GM20431 (cell line): ENCODE data around the gene FRAS1.
"Not testable (repeated sequence)": the region's sequence is repeated elsewhere in the genome, so short reads cannot be mapped to it uniquely, and the experiment has no call there.

Experiments
- in situ Hi-C: fragments of 300-500 bp; cut with MseI, MboI; formaldehyde crosslinking; loops from one replicate; pipeline ENCODE4 v1.15.0; 2020; ENCODE audit warnings: low sequenced_read_pairs; ENCODE audit not compliant: unreplicated experiment

Gene FRAS1

DNA sequence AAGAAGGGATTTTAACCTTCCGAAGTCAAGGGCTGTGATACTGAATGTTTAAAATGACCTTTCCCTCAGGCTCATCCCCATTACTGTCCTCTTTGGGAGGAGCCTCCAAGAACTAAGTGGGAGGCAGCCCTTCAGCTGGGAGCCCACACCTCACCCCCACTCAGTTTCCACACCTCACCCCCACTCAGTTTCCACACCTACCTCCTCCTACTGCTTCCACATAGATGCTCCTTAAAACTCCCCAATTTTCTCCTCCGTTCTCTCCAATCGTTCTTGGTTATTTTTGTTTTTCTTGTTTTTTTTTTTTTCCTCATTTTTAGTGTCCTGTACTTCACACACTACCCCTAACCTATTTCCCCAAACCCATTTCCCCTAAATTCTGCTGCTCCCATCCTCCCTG lies 462.8 kb downstream of the FRAS1 start:
- in situ Hi-C loops: no loop called here

DNA sequence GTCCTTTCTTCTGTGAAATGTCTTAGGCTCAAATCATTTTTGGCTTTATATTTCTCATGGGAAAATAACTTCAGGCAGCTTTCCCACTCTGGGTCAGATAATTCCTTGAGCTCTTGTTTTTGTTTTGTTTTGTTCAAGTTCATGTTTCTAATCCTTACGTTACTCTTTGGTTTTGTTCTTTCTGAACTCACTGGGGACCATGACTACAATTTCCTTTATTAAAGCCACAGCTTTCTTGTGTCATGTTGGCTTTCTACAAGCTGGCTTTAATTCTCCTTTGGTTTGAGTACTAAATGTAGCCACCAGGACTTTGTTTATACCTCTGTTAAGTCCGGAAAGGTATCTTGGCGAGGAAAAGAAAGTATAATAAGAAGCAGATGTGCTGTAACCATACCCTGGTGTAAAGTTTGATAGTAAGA lies 463.7 kb downstream of the FRAS1 start:
- in situ Hi-C loops: no loop called here

DNA sequence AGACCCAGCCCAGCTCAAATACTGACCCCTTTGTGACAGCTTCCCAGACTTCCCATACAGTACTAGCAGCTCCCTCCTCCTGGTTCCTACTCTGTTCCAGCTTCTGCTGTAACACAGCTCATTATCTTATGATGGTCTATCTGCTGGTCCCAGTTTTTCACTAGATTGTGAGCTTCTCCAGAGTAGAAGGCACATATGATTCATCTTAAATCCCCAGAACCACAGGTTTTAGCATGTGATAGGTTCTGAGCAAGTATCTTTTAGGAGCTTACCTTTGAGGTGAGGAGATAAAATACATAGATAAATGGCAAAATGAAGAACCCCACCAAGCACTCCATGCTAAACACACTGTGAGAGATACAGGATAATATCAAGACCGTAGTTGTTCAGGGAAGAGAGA lies 466.9 kb downstream of the FRAS1 start:
- in situ Hi-C loops: no loop called here

DNA sequence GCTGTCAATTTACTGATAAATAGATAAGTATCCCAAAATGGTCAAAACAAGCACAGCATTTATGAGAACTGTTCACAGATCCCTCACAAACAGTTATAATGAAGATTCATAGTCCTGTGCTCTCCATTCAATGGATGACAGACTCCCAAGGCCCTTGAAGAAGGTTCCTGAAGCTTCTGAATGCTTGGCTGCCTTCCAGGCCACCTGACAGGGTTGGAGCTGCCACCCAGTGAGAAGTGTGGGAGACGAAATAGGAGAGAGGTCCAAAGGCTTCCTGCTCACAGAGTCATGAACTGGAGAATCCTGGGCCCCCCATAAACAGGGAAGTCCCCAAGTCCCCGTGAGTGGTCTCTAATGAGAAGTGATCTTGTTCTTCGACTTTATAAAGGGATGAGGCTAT lies 468.4 kb downstream of the FRAS1 start:
- in situ Hi-C loops: no loop called here

DNA sequence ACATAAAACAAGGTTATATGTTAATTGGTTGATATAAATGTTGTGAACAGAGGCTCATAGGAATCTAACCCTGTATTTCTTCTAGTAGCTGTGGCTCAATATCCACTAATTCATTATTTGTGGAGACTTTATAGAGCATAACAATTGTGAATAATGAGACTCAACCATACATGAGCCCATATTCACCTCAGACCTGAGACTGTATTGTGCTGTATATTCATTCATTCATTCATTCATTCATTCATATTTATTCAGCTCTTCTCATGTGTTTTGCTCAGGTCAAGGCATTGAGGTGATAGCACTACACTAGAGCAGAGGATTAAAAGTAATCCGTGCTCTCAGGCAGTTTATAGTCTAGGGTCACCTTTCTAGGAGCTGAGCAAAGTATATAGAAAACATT lies 470.0 kb downstream of the FRAS1 start:
- in situ Hi-C loops: no loop called here

DNA sequence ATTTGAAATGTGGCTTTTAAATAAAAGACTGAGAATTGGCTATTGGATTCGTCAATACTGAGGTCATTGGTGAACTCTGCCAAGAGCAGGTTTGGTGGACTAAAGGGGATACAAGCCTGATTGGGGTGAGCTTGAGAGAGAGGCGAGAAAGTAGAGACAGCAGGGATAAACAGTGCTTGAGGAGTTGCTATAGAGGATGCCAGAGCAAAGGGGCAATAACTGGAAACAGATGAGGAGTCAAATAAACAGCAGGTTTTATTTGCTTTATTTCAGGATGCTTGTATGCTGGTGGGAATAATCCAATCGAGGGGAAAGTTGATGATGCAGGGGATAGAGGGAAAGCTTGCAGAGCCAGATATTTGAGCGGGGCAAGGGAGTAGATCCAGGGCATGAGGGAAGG lies 470.4 kb downstream of the FRAS1 start:
- in situ Hi-C loops: no loop called here

DNA sequence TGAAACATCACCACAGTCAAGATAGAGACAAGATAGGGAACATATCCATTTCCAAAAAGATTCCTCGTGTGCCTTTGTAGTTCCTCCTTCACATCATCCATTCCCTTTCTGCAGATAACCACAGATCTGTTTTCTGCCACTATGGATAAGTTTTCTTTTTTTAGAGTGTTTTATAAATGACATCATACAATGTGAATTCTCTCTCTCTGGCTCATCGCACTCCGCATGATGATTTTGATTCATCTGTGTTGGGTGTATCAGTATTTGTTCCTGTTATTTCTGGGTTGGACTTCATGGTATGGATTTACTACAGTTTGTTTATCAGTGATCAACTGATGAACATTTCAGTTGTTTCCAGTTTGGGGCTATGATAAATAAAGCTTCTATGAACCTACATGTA lies 471.2 kb downstream of the FRAS1 start:
- in situ Hi-C loops: no loop called here

DNA sequence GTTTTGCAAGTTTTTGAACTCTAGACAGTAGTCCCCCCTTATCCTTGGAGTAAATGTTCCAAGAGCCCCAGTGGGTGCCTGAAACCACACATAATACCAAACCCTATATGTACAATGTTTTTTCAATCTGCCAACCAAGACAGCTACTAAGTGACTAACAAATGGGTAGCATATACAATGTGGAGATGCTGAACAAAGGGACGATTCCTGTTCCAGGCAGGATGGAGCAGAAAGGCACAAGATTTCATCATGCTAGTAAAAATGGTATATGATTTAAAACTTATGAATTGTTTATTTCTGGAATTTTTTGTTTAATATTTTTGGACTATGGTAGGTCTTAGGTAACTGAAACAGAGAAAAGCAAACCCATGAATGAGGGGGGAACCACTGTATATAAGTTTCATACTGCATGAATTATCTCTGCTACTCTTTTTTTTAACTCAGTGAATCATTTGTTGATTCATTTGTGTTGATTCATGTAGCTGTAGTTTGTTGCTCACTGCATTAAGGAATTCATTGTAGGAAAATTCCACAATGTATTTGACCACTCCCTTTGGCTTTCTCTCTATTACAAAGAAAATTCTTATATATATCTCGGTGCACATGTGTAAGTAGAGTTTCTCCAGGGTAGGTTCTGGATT lies 472.6 kb downstream of the FRAS1 start:
- in situ Hi-C loops: no loop called here

DNA sequence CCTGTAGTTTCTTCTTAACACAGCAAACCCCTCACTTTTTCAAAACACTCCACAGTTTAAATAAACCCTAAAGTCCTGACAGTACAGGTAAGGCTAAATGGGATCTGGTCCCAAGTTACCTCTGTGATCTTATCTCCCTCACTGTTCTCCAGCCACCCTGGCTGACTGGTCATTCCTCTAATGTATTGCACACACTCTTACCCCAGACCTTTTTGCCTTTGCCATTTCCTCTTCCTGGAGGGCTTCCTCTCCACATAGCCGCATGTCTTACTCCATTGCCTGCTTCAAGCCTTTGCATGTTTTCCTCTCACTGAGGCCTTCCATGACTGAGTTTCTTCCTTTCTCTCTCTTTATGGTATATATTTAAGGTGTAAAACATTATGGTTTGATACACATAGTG lies 474.9 kb downstream of the FRAS1 start:
- in situ Hi-C loops: no loop called here

DNA sequence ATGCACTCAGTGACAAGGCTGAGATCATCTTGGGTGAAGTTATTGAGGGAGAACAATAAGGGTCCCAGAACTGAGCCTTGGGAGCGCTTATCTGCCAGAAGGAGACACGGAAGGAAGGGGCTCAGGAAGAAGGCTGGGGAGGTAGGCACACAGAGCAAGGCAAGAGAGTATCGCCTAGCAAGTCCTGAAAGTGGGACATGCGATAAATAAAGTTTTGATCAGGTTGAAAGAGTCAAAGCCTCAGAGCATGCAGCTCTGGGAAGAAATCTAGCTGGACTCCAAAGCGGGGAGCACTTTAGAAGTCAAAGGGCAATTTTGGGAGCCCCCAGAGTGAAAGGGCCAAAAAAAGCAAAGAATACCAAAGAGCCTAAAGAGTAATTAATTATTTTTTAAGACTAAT lies 476.7 kb downstream of the FRAS1 start:
- in situ Hi-C loops: no loop called here

DNA sequence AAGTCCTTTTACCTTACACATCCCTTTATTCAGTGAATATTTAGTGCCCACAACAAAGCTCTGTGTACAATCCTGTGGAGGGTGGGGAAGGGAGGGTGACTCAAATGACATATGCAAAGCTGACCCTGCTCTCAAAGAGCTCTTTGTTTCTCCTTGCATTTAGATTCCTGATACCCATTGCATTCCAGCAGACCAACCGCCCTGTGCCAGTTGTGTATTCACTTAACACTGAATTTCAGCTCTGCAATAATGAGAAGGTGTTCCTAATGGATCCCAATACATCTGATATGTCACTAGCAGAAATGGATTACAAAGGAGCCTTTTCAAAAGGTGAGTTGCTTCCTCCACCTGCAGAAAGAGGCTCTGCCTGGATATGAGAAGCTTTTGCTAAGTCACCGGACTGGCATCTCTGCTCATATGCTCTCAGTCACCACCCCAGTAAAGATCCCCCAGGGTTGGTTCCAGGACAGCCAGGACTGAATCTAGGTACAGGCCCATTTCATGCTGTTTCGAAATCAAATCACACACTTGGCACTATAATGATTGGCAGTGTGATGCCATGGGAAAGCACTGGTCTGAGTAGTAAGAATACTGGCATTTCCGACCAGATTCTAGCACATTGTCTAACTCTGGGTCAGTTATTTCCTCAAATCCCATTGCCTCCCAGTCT lies 477.3 kb downstream of the FRAS1 start:
- in situ Hi-C loops: no loop called here

DNA sequence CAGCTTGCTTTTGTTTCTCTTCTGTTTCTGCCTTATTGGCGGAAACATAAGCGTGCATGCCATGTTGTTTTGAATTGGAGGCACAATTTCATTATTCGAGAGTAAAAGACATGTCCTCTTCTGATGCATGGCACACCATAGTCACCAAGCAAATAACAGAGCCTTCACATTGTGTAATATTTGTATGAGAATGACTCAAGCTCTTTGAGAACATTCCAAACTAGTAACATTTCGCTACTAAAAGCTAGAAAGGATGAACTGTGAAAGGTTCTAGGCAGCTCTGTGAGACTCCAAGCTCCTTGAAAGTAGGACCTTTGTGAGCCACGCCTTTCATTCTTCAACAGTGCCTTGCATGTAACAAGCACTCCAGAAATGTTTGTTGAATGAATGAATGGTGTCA lies 485.2 kb downstream of the FRAS1 start:
- in situ Hi-C loops: no loop called here

DNA sequence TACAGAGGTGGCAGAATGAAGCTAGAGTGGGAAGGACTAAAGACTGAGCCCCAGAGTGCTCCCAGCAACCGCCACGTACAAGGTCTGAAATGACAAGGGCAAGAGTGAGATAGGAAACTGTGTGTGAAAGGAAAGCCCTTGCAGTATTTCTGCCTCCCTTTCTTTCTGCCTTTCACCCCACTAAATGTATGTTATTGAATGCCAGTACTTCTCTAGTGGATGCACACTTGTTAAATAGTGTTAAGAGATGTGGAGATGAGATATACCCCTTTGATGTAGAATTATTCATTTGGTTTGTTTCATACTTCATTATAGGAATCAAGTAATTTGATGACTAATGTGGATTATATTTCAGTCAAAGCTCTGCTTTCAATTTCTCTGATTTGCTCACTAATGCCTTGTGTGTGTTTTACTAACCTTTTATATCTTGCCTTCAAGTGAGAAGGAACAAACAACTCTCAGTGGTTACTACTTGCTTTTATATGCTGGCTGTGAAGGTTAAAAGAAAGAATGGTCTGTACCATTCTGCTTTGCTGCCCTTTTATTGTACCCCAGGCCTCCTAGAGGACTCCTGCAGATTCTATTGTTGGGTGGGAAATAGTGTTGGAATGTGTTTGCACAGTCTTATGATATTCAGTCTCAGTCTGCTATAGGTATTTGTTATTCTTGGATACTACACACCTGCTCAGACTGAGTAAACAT lies 486.5 kb downstream of the FRAS1 start:
- in situ Hi-C loops: no loop called here

DNA sequence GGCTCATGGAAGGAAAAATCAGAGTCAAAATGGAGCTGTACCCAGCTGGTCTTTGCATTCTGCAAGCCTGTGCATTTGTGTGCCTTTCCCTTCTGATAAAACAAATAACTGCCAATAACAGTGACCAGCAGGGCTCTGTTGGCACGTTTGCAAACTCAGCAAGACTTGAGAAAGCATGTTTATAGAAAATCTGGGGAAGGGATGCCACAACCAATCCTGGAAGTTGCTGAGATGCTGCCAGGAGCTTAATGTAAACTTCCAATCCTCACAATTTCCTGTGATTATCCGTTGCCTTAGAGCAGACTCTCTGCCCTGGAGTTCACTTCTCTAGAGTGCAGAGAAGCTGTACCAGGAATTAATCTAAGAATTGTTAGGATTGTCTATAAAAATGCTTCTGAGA lies 487.6 kb downstream of the FRAS1 start:
- in situ Hi-C loops: no loop called here

DNA sequence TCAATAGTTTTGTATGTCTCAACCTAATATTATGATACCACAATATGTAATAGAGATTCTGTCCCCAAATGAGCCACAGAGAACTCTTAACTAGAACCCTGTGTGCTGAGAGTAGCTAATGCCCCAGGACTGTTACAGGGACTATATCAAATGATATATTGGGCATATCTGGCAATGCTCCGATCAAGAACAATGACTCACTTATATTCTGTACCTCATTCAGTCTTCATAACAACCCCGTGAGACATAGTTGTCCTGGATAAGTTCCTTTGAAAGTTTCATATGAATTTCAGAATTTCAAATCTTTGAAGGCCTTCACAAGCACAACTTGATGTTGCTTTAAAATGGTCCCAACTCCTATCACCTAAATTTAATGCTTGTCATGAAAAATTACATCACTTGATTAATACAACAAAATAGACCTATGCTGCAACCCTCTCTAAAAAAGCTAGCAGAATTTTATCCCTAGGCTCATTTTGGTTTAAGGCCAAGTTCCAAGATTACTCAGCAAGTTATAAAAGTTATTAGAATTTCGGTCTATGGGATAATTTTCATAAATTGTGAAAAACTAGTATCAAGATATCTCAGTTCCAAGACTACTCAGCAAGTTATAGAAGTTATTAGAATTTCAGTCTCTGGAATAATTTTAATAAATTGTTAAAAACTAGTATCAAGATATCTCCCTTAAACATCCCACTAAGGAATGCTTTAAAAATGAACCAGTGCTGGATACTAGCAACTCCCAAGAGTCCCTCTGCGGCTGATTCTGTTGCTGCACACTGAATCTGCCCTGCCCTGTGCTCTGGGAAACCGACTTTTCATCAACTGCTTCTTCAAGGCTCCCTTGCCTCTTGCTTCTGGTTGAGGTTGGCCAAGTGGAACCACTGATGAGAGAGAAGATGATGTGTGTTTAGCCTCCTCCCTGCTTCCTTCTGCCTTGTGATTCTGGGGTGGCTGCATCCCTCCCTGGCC lies 488.4 kb downstream of the FRAS1 start:
- in situ Hi-C loops: no loop called here

DNA sequence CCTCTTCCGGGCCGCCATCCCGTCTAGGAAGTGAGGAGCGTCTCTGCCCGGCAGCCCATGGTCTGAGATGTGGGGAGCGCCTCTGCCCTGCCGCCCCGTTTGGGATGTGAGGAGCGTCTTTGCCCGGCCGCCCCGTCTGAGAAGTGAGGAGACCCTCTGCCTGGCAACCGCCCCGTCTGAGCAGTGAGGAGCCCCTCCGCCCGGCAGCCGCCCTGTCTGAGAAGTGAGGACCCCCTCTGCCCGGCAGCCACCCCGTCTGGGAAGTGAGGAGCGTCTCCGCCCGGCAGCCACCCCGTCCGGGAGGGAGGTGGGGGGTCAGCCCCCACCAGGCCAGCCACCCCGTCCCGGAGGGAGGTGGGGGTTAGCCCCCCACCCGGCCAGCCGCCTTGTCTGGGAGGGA lies 490.8 kb downstream of the FRAS1 start:
- in situ Hi-C loops: not testable (repeated sequence)

DNA sequence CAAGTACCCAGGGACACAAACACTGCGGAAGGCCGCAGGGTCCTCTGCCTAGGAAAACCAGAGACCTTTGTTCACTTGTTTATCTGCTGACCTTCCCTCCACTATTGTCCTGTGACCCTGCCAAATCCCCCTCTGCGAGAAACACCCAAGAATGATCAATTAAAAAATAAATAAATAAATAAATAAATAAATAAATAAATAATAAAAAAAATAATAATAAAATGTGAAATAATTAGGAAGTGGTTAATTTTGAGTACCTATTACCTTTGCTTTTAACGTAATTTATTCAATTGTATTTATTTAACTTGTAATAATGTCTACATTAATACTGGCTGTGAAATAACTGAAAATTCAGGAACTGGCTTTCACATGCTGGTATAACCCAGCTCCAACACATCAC lies 491.8 kb downstream of the FRAS1 start:
- in situ Hi-C loops: not testable (repeated sequence)

DNA sequence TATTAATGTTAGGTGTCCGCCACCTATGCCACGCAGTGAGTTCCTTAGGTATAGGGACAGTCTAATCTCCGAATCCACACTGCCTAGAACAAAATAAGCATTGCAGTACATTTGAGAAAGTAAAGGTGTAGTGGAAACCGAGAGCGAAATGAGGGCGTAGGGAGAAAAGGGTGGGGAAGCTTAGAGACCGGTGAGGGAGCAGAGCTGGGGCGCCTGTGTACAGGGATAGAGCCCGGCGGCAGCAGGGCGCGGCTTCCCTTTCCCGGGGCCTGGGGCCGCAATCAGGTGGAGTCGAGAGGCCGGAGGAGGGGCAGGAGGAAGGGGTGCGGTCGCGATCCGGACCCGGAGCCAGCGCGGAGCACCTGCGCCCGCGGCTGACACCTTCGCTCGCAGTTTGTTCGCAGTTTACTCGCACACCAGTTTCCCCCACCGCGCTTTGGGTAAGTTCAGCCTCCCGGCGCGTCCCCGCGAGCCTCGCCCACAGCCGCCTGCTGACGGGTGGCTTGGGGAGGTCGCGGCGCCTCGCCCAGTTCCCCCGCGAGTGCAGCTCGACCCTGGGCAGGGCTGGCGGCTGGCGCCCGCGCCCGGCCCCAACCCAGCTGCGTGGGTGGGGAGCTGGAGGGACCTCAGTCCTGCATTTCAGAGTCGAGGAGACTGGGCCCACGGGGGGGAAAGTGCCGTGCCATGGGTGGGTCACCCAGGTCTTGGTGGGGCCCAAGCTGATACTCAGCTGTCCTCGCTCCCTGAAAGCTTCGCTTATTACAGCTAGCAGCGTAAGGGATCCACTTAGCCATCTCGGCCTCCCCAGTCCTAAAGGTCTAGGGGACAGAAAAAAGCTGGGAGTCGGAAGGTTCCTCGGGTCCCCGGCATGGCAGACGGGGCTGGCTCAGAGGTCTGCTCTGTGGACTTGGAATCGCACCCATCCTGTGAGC lies 494.6 kb downstream of the FRAS1 start, which contains the start of gene ANXA3:
TSS of gene ANXA3 (plus strand) at position 351 of the 932 bp plus-strand sequence. CDS start 2,704 bp downstream, outside the sequence.
- in situ Hi-C loops: no loop called here

DNA sequence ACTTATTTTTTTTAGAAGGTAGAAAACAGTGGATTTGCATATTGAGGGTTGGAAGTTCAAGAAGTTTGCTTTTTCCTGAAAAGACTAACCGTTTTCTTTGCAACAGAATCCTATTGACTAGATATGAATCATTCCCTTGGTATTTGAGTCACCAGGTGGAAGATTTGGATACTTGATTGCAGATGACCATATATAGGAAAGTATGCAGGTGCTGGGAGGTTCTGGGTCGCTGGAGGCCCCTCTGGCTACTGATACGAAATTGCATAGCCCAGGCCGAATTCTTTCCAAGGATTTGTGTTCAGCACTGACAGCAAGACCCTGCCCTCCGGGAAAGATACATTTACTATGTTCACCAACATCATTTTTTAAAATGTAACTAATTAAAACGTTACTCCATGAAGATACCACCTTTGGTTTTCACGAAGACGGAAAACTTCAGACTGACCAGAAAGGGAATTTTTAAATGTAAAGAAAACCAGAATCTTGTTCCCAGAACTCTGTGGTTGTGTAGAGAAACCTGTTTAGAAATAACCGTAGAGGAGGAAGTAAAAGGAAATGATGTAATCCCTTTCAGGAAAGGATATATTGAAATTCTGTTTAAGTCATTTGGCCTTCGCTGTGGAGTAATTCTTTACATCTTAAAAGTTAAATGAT lies 495.4 kb downstream of the FRAS1 start:
- in situ Hi-C loops: no loop called here
